Measurements from ENCODE around the gene LGSN. TPM values are rescaled to one million over a fixed set of nuclear protein-coding genes. Genes with fewer than 3 reads are reported as not detected.

Gene LGSN
- total RNA-seq, 4 donors from 2014 or later: not detected

DNA sequence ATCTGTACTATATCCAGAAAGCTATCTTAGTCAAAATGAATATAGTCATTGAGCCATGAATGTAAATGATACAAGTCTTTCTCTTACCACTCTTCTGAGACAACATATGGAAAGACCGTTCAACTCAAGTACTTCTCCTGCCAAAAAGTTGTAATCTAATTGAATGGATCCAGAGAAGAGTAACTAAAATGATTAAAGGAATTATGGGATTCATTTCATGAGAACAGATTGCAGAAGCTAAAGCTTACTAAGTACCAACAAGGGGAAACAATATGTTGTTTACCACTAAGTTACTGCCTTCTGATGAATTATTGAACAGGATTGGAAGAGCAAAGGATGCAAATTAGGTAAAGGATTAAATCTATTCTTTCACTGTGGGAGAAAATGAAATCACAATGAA lies 2.0 kb upstream of the LGSN start:
- ATAC-seq: no peak
- TF ChIP-seq POLR2AphosphoS5 (IDR thresholded peaks at IDR 0.05) (no peak), EP300 (IDR thresholded peaks at IDR 0.05) (no peak), POLR2A (IDR thresholded peaks at IDR 0.05) (no peak)
- TF ChIP-seq, protein P1, sequence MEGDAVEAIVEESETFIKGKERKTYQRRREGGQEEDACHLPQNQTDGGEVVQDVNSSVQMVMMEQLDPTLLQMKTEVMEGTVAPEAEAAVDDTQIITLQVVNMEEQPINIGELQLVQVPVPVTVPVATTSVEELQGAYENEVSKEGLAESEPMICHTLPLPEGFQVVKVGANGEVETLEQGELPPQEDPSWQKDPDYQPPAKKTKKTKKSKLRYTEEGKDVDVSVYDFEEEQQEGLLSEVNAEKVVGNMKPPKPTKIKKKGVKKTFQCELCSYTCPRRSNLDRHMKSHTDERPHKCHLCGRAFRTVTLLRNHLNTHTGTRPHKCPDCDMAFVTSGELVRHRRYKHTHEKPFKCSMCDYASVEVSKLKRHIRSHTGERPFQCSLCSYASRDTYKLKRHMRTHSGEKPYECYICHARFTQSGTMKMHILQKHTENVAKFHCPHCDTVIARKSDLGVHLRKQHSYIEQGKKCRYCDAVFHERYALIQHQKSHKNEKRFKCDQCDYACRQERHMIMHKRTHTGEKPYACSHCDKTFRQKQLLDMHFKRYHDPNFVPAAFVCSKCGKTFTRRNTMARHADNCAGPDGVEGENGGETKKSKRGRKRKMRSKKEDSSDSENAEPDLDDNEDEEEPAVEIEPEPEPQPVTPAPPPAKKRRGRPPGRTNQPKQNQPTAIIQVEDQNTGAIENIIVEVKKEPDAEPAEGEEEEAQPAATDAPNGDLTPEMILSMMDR (IDR thresholded peaks at IDR 0.05): no peak
- H3K4me3 ChIP-seq: no peak overlapping the region
- no peaks in the 10 kb centered on the region for H3K4me1 ChIP-seq
- H3K27ac ChIP-seq: no peak overlapping the region
- 69 to 70% methylated on average over 1 of the region's 1 CpG for WGBS, 2 donors (ENCODE audit: low coverage in 1 of 2)
- no peaks in the 10 kb centered on the region for H3K27me3 ChIP-seq
- no peaks in the 10 kb centered on the region for H3K36me3 ChIP-seq
- H3K9me3 ChIP-seq: peaks cover 0 to 9% (median 0%) of the 10 kb centered on the region in 3 donors

DNA sequence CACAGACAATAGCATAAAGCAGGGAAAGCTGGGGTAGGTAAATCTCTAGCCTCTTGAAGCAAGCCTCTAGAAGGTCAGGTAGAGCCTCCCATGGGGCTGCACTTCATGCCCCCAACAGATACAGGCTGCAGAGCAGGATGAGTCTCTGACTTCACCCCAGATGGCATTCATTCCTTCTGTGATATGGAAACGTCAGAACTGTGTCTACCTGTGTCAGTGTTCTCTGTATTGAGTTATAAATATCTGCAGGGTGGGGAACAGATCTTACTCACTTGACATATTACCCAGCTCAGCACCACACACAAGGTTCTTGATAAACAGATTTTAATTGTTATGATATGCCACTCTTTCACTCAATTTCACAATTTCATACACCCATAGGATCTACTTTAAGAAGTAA lies 2.1 kb downstream of the LGSN start:
- 42% methylated on average over 1 of the region's 1 CpG; no CpG with 5 or more reads in 1 of the 2 donors for WGBS, 2 donors (ENCODE audit: low coverage in 1 of 2)
- no peaks in the 10 kb centered on the region for H3K9me3 ChIP-seq
- no peak for ATAC-seq

DNA sequence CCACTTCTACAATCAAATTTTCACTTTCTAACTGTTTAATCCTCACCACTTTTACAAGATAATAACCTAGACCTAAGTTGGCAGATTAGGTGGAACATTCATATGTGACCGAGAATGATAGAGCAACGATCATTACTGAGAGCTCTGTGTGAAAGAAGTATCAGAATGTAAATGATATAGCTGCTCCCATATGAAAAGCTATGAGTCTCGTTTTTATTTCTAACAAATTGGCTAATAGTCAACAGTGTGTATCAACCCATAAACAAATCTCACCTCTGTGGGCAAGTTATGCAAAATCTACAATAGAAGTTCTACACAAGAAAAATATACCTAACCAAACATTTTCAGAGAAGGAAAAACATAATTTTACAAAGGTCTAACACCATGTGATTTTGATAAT lies 3.7 kb downstream of the LGSN start:
- TF ChIP-seq POLR2AphosphoS5 (IDR thresholded peaks at IDR 0.05): no peak
- TF ChIP-seq EP300 (IDR thresholded peaks at IDR 0.05): no peak
- TF ChIP-seq, protein P1 (IDR thresholded peaks at IDR 0.05): no peak
- ATAC-seq: no peak
- Histone ChIP-seq H3K27me3 (no peaks in the 10 kb centered on the region), H3K4me3 (no peak overlapping the region), H3K27ac (no peak overlapping the region), H3K9me3 (no peaks in the 10 kb centered on the region), H3K36me3 (no peaks in the 10 kb centered on the region), H3K4me1 (no peaks in the 10 kb centered on the region)
- 75% methylated on average over 3 of the region's 3 CpGs; no CpG with 5 or more reads in 1 of the 2 donors for WGBS, 2 donors (ENCODE audit: low coverage in 1 of 2)

More for the DNA sequence above, 2.1 kb downstream of the LGSN start:
- Histone ChIP-seq H3K27ac (no peak overlapping the region), H3K27me3 (no peaks in the 10 kb centered on the region), H3K4me3 (no peak overlapping the region), H3K4me1 (no peaks in the 10 kb centered on the region), H3K36me3 (no peaks in the 10 kb centered on the region)
- TF ChIP-seq, protein P1 (IDR thresholded peaks at IDR 0.05): no peak
- no peak for TF ChIP-seq POLR2A (IDR thresholded peaks at IDR 0.05)
- no peak for TF ChIP-seq EP300 (IDR thresholded peaks at IDR 0.05)
- no peak for TF ChIP-seq POLR2AphosphoS5 (IDR thresholded peaks at IDR 0.05)

DNA sequence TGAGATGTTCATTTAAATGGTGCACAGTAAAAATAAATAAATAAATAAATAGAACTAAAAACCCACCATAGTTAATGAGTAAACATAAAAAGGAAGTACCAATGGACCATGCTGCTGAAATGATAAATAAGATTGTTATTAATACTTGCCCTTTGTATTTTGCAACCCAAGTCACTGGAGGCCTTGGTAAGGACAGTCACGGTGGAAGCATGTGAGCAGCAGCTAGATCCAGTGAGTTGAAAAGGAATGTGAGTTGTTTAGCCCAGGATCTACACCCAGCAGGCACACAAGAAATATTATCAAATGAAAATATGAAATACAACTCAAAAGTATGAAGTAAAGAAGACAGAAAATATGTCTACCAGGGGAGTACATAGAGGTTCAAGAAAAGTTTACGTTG lies 6.7 kb downstream of the LGSN start:
- TF ChIP-seq POLR2A (IDR thresholded peaks at IDR 0.05) (no peak), POLR2AphosphoS5 (IDR thresholded peaks at IDR 0.05) (no peak), EP300 (IDR thresholded peaks at IDR 0.05) (no peak)
- TF ChIP-seq, protein P1 (IDR thresholded peaks at IDR 0.05): no peak
- WGBS, 2 donors (ENCODE audit: low coverage in 1 of 2): 80 to 87% methylated on average over 2 of the region's 2 CpGs
- no peaks in the 10 kb centered on the region for H3K27me3 ChIP-seq
- no peak for ATAC-seq
- no peak overlapping the region for H3K4me3 ChIP-seq
- H3K9me3 ChIP-seq: no peaks in the 10 kb centered on the region
- no peaks in the 10 kb centered on the region for H3K36me3 ChIP-seq
- no peak overlapping the region for H3K27ac ChIP-seq
- H3K4me1 ChIP-seq: no peaks in the 10 kb centered on the region

DNA sequence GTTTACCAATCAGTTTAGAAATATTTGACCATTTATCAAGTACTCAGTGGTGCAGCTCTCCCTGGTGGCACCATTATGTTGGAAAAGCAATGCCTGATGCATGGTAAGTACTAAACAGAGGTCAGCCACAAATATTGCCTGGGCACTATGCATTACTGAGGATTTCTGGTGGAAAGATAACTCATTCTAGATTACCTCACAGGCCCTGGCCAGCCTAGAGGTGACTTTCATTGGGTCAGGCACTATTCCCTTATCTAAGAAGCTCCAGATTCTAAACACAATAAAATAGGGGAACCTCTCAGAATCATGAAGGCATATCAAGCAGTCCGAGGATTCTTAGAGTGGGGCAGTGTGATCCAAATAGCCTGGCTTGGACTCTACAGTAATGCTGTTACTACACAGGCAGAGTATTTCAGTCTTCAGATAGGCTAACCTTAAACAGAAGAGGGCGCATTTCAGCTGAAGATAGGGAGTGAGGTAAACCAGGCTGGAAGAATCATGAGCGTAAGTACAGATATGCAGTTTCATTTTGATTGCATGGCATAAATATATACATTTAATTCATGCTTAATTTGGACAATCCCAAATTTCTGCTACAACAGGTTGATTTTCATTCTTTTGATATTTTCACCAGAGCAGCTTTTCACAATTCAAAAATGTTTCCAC lies 12.1 kb downstream of the LGSN start:
- 46 to 75% methylated on average over 2 of the region's 3 CpGs for WGBS, 2 donors (ENCODE audit: low coverage in 1 of 2)
- no peak overlapping the region for H3K27ac ChIP-seq
- H3K27me3 ChIP-seq: no peaks in the 10 kb centered on the region
- no peak overlapping the region for H3K4me3 ChIP-seq
- no peaks in the 10 kb centered on the region for H3K36me3 ChIP-seq
- TF ChIP-seq, protein P1 (IDR thresholded peaks at IDR 0.05): peak in 1 of 4 experiments; percentile 16
- TF ChIP-seq POLR2A (IDR thresholded peaks at IDR 0.05): no peak
- no peaks in the 10 kb centered on the region for H3K4me1 ChIP-seq
- no peak for ATAC-seq
- H3K9me3 ChIP-seq: no peaks in the 10 kb centered on the region
